Hypothalamus (tissue), 51 donors: ENCODE data around the gene GSG1L.

Source experiments
- DNase-seq, 51 donors: peaks; one replicate each; lab custom pipeline; 2025; lab: John Stamatoyannopoulos, UW

GSG1L gene

GRCh38 chr16:27803775-27804549 lies 259.6 kb downstream of the GSG1L start:
- no peak for DNase-seq

GRCh38 chr16:27802664-27803439 lies 260.7 kb downstream of the GSG1L start:
- no peak for DNase-seq

- DNase-seq: no peak
Observed at GRCh38 chr16:27801289-27801945, 262.1 kb downstream of the GSG1L start.

- DNase-seq: no peak
Observed at GRCh38 chr16:27800817-27801216, 262.7 kb downstream of the GSG1L start.

- DNase-seq: no peak
Observed at GRCh38 chr16:27799896-27800295, 263.6 kb downstream of the GSG1L start.

GRCh38 chr16:27798241-27798640 lies 265.3 kb downstream of the GSG1L start:
- peak in 19 of 51 donors; percentile 5 to 52 (median 33) for DNase-seq

GRCh38 chr16:27795992-27796614 lies 267.4 kb downstream of the GSG1L start:
- peak in 2 of 51 donors; percentile 11 to 17 for DNase-seq

- DNase-seq: no peak
Observed at GRCh38 chr16:27793249-27793622, 270.3 kb downstream of the GSG1L start.

GRCh38 chr16:27792486-27793248 lies 270.8 kb downstream of the GSG1L start:
- no peak for DNase-seq

- DNase-seq: no peak
Observed at GRCh38 chr16:27791404-27791719, 272.2 kb downstream of the GSG1L start.

GRCh38 chr16:27790546-27791403 lies 272.7 kb downstream of the GSG1L start:
- peak in 1 of 51 donors; percentile 18 for DNase-seq

- DNase-seq: no peak
Observed at GRCh38 chr16:27789595-27790241, 273.8 kb downstream of the GSG1L start.

GRCh38 chr16:27789150-27789549 lies 274.4 kb downstream of the GSG1L start:
- no peak for DNase-seq

- no peak for DNase-seq
Observed at GRCh38 chr16:27787665-27788064, 275.8 kb downstream of the GSG1L start.

- peak in 1 of 51 donors; percentile 53 for DNase-seq
Observed at GRCh38 chr16:27786923-27787625, 276.4 kb downstream of the GSG1L start.

- DNase-seq: peak in 2 of 51 donors; percentile 16 to 17
Observed at GRCh38 chr16:27786221-27786922, 277.1 kb downstream of the GSG1L start.

- no peak for DNase-seq
Observed at GRCh38 chr16:27785307-27785678, 278.2 kb downstream of the GSG1L start.
